Smooth muscle cell of bladder (primary cell): ENCODE data around the gene HAPSTR1. TPM values are rescaled to one million over a fixed set of nuclear protein-coding genes. Genes with fewer than 3 reads are reported as not detected.

Experiments used
- total RNA-seq: library from RNA; depleted of rRNA; stranded (reverse); fragments of >200 nt; gene quantifications from 2 replicates; pipeline ENCODE4 v1.2.3, GENCODE V29; 2014

The HAPSTR1 gene, protein sequence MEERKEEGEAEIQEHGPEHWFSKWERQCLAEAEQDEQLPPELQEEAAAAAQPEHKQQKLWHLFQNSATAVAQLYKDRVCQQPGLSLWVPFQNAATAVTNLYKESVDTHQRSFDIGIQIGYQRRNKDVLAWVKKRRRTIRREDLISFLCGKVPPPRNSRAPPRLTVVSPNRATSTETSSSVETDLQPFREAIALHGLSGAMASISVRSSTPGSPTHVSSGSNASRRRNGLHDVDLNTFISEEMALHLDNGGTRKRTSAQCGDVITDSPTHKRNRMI
- 55.8 and 61.7 TPM in 2 replicates for total RNA-seq

DNA sequence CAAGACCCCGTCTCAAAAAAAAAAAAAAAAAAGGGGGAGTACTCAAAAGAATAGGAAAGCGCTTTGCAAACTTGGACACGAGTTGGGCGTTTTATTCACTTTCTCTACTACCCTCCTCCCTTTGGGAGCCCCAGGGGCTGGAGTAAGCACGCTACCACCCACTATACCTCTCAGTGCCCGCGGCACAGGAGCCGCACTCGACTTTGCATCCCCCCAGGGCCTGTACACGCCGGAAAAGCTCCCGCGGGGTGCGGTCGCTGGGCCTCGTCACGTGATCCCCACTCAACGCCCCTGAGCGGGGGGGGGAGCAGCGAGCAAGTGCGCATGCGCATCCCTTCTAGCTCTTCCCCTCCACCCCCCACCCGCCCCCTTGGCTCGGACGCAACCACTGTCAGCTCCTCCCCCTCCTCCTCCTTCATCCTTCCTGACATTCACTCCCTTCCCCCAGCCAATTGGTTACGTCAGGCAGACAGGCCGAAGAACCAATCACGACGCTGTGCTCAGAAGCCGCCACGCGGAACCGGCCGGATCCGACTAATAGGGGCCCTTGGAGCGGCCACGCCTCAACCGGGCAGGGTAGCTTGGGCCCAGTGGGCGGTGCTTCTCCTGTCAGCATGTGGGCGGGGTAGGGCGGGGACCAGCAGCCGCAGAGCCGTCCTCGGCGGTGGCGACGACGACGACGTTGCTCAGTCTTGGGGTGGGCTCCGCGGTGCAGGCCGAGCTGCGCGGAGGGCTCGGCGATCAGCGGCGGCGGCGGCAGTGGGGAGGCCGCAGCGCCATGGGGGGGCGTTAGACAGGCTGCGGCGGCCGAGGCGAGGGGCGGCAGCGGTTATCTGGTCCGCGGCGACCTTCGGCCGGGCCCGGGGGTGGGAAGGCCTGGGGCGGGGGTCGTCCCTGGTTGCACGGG, at the start of gene HAPSTR1:
Gene HAPSTR1, plus strand, starts transcription at position 685 of the 907 bp plus-strand sequence. CDS start 401 bp downstream, outside the sequence.

Other genes starting within 250 kb of the HAPSTR1 start
- 190 and 203 TPM in 2 replicates for gene CARHSP1, start 222.6 kb upstream of the HAPSTR1 start, total RNA-seq
- not detected in 2 replicates for gene LITAFD, start 209.3 kb upstream of the HAPSTR1 start, total RNA-seq
- gene USP7, start 127.7 kb upstream of the HAPSTR1 start, total RNA-seq = 40.2 and 59.4 TPM in 2 replicates